Measurements from ENCODE around the gene KRTAP10-7. TPM values are rescaled to one million over a fixed set of nuclear protein-coding genes. Genes with fewer than 3 reads are reported as not detected.
A peak's percentile ranks its signal among the peaks of the same experiment; 100 is the strongest.

KRTAP10-7 gene
- total RNA-seq, 1 donor from 2014 or later, result not detected

GRCh38 chr21:44648557-44649311 is 48.3 kb downstream of the KRTAP10-7 start:
- no peaks in the 10 kb centered on the region for H3K36me3 ChIP-seq
- Mint-ChIP-seq H3K27me3 (ENCODE audit: insufficient read depth, low read depth) (peaks cover 14% of the 10 kb centered on the region), H3K9me3 (peaks cover 30% of the 10 kb centered on the region), H3K4me1 (peaks cover 13% of the 10 kb centered on the region), H3K4me3 (no peak overlapping the region), H3K27ac (peak overlapping the region; percentile 38), H3K36me3 (peaks cover 4% of the 10 kb centered on the region)
- H3K27ac ChIP-seq, result no peak overlapping the region
- peaks cover 8% of the 10 kb centered on the region for H3K9me3 ChIP-seq (ENCODE audit: low read depth)
- peaks cover 13% of the 10 kb centered on the region for H3F3A ChIP-seq (ENCODE audit: low read depth)
- H3K4me1 ChIP-seq, result peaks cover 19% of the 10 kb centered on the region
- no peak overlapping the region for H3K4me2 ChIP-seq
- no peaks in the 10 kb centered on the region for H4K20me1 ChIP-seq (ENCODE audit: low read depth)
- H3K79me2 ChIP-seq (ENCODE audit: low read depth), result no peaks in the 10 kb centered on the region
- DNase-seq (ENCODE audit: low spot score), result no peak
- H3K4me3 ChIP-seq, result no peak overlapping the region
- no peak overlapping the region for H2AFZ ChIP-seq (replicated peaks)
- TF ChIP-seq EZH2phosphoT487 (IDR thresholded peaks at IDR 0.05) (no peak), EZH2 (IDR thresholded peaks at IDR 0.05) (no peak)
- TF ChIP-seq, protein P1, sequence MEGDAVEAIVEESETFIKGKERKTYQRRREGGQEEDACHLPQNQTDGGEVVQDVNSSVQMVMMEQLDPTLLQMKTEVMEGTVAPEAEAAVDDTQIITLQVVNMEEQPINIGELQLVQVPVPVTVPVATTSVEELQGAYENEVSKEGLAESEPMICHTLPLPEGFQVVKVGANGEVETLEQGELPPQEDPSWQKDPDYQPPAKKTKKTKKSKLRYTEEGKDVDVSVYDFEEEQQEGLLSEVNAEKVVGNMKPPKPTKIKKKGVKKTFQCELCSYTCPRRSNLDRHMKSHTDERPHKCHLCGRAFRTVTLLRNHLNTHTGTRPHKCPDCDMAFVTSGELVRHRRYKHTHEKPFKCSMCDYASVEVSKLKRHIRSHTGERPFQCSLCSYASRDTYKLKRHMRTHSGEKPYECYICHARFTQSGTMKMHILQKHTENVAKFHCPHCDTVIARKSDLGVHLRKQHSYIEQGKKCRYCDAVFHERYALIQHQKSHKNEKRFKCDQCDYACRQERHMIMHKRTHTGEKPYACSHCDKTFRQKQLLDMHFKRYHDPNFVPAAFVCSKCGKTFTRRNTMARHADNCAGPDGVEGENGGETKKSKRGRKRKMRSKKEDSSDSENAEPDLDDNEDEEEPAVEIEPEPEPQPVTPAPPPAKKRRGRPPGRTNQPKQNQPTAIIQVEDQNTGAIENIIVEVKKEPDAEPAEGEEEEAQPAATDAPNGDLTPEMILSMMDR (IDR thresholded peaks at IDR 0.05), result no peak
- H3K27me3 ChIP-seq, result no peaks in the 10 kb centered on the region
- no peak overlapping the region for H3K9ac ChIP-seq

- H3K79me2 ChIP-seq (ENCODE audit: low read depth), result no peaks in the 10 kb centered on the region
- H3K4me3 Mint-ChIP-seq, result no peak overlapping the region
- H3K4me1 ChIP-seq, result peaks cover 14% of the 10 kb centered on the region
- H3K27ac Mint-ChIP-seq, result no peak overlapping the region
- no peak overlapping the region for H3K4me3 ChIP-seq
- peaks cover 4% of the 10 kb centered on the region for H3K36me3 Mint-ChIP-seq
- H2AFZ ChIP-seq (replicated peaks), result no peak overlapping the region
- no peak for DNase-seq (ENCODE audit: low spot score)
- peaks cover 17% of the 10 kb centered on the region for H3K27me3 Mint-ChIP-seq (ENCODE audit: insufficient read depth, low read depth)
- peaks cover 10% of the 10 kb centered on the region for H3K4me1 Mint-ChIP-seq
- H3K27ac ChIP-seq, result no peak overlapping the region
- H3K9me3 Mint-ChIP-seq, result peaks cover 21% of the 10 kb centered on the region
- peaks cover 7% of the 10 kb centered on the region for H3F3A ChIP-seq (ENCODE audit: low read depth)
- H3K4me2 ChIP-seq, result no peak overlapping the region
- no peaks in the 10 kb centered on the region for H3K27me3 ChIP-seq
- no peaks in the 10 kb centered on the region for H4K20me1 ChIP-seq (ENCODE audit: low read depth)
- H3K9me3 ChIP-seq (ENCODE audit: low read depth), result peaks cover 4% of the 10 kb centered on the region
- no peak overlapping the region for H3K9ac ChIP-seq
- TF ChIP-seq, protein P1 (IDR thresholded peaks at IDR 0.05), result no peak
- TF ChIP-seq EZH2 (IDR thresholded peaks at IDR 0.05), result no peak
- TF ChIP-seq EZH2phosphoT487 (IDR thresholded peaks at IDR 0.05), result no peak
- H3K36me3 ChIP-seq, result no peaks in the 10 kb centered on the region
Measured at GRCh38 chr21:44649521-44650100, 49.2 kb downstream of the KRTAP10-7 start.

DNA sequence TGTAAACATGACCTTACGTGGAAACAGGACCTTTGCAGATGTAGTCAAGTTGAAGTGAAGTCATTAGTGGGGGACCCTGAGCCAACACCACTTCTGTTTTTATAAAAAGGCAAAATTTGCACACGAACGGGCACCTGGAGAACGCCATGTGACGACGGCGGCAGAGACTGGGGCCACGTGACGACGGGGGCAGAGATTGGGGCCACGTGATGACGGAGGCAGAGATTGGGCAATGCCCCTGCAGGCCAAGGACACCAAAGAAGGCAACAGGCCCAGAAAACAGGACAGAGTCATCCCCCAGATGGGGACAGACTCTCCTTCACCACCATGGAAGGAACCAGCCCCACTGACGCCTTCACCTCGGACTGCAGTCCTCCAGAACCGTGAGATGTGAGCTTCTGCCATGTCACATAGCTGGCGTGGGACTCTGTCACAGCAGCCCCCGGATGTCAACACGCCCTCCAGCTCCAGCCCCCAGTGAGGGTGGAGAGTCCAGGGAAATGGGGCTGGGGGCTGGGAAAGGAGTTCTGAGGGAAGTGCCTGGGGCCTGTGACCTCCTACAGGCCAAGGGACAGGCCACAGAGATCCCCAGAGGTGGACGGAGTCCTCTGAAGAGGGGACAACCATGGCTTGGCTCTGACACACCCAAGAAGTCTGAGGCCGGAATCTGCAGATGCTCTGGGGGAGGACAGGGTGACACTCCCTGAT is 50.0 kb downstream of the KRTAP10-7 start:
- no peak overlapping the region for H2AFZ ChIP-seq (replicated peaks)
- Mint-ChIP-seq H3K4me1 (peaks cover 10% of the 10 kb centered on the region), H3K27ac (no peak overlapping the region), H3K27me3 (ENCODE audit: insufficient read depth, low read depth) (peaks cover 19% of the 10 kb centered on the region), H3K9me3 (peaks cover 16% of the 10 kb centered on the region), H3K4me3 (no peak overlapping the region), H3K36me3 (peaks cover 4% of the 10 kb centered on the region)
- H3K9me3 ChIP-seq (ENCODE audit: low read depth), result no peaks in the 10 kb centered on the region
- TF ChIP-seq EZH2 (IDR thresholded peaks at IDR 0.05), result no peak
- TF ChIP-seq, protein P1 (IDR thresholded peaks at IDR 0.05), result no peak
- H3F3A ChIP-seq (ENCODE audit: low read depth), result peaks cover 7% of the 10 kb centered on the region
- H3K4me1 ChIP-seq, result peaks cover 14% of the 10 kb centered on the region
- H3K4me2 ChIP-seq, result no peak overlapping the region
- DNase-seq (ENCODE audit: low spot score), result no peak
- H3K27ac ChIP-seq, result no peak overlapping the region
- no peaks in the 10 kb centered on the region for H3K36me3 ChIP-seq
- H3K79me2 ChIP-seq (ENCODE audit: low read depth), result no peaks in the 10 kb centered on the region
- no peaks in the 10 kb centered on the region for H3K27me3 ChIP-seq
- H3K9ac ChIP-seq, result no peak overlapping the region
- H4K20me1 ChIP-seq (ENCODE audit: low read depth), result no peaks in the 10 kb centered on the region
- no peak overlapping the region for H3K4me3 ChIP-seq
